ENCODE results near the gene PFN3.
A peak's percentile ranks its signal among the peaks of the same experiment; 100 is the strongest.

The PFN3 gene

GRCh38 chr5:177446200-177447065 lies 46.0 kb upstream of the PFN3 start, which contains the start of gene PRR7:
Gene PRR7 (plus strand): TSS chr5:177446814. CDS start chr5:177455068, 8,254 bp downstream.
- in situ Hi-C loops (cut with MboI; ENCODE audit: low pct_unique_long_range_greater_than_20kb, low sequenced_read_pairs, unreplicated experiment), result no loop called here
- DNase-seq (ENCODE audit: low spot score), result peak; percentile 92
- peak; percentile 24 for TF ChIP-seq CTCF (IDR thresholded peaks at IDR 0.05; ENCODE audit: extremely low read depth, insufficient read depth, missing control alignments)

GRCh38 chr5:177445917-177446199 lies 45.4 kb upstream of the PFN3 start:
- in situ Hi-C loops (cut with MboI; ENCODE audit: low pct_unique_long_range_greater_than_20kb, low sequenced_read_pairs, unreplicated experiment), result no loop called here
- DNase-seq (ENCODE audit: low spot score), result no peak
- TF ChIP-seq CTCF (IDR thresholded peaks at IDR 0.05; ENCODE audit: extremely low read depth, insufficient read depth, missing control alignments), result no peak

- no peak for DNase-seq (ENCODE audit: low spot score)
- TF ChIP-seq CTCF (IDR thresholded peaks at IDR 0.05; ENCODE audit: extremely low read depth, insufficient read depth, missing control alignments), result no peak
- in situ Hi-C loops (cut with MboI; ENCODE audit: low pct_unique_long_range_greater_than_20kb, low sequenced_read_pairs, unreplicated experiment), result no loop called here
These were observed 44.8 kb upstream of the PFN3 start for GRCh38 chr5:177445052-177445916.

- in situ Hi-C loops (cut with MboI; ENCODE audit: low pct_unique_long_range_greater_than_20kb, low sequenced_read_pairs, unreplicated experiment), result no loop called here
- no peak for TF ChIP-seq CTCF (IDR thresholded peaks at IDR 0.05; ENCODE audit: extremely low read depth, insufficient read depth, missing control alignments)
- DNase-seq (ENCODE audit: low spot score), result no peak
These were observed 43.9 kb upstream of the PFN3 start for GRCh38 chr5:177444106-177445051.

- no peak for DNase-seq (ENCODE audit: low spot score)
- in situ Hi-C loops (cut with MboI; ENCODE audit: low pct_unique_long_range_greater_than_20kb, low sequenced_read_pairs, unreplicated experiment), result no loop called here
These were observed 42.9 kb upstream of the PFN3 start for GRCh38 chr5:177443144-177443983.

More at GRCh38 chr5:177443144-177443983, 42.9 kb upstream of the PFN3 start:
- TF ChIP-seq CTCF (IDR thresholded peaks at IDR 0.05; ENCODE audit: extremely low read depth, insufficient read depth, missing control alignments), result no peak
